UCSD-AML1 (cell line): Measurements from ENCODE around the gene GALNT6.

ENCODE experiments used
- DNase-seq: peaks from one replicate; lab custom pipeline; 2025; ENCODE audit not compliant: unreplicated experiment; lab: John Stamatoyannopoulos, UW

Gene GALNT6, protein sequence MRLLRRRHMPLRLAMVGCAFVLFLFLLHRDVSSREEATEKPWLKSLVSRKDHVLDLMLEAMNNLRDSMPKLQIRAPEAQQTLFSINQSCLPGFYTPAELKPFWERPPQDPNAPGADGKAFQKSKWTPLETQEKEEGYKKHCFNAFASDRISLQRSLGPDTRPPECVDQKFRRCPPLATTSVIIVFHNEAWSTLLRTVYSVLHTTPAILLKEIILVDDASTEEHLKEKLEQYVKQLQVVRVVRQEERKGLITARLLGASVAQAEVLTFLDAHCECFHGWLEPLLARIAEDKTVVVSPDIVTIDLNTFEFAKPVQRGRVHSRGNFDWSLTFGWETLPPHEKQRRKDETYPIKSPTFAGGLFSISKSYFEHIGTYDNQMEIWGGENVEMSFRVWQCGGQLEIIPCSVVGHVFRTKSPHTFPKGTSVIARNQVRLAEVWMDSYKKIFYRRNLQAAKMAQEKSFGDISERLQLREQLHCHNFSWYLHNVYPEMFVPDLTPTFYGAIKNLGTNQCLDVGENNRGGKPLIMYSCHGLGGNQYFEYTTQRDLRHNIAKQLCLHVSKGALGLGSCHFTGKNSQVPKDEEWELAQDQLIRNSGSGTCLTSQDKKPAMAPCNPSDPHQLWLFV

GRCh38 chr12:51391283-51392123 lies at the start of gene GALNT6:
GALNT6 (minus strand) TSS chr12:51391406; CDS start chr12:51379781, 11,625 bp downstream.
- peak; percentile 76 for DNase-seq

GRCh38 chr12:51439330-51439729 lies 48.1 kb upstream of the GALNT6 start:
- DNase-seq: no peak

- no peak for DNase-seq
Measured at GRCh38 chr12:51437431-51437830, 46.2 kb upstream of the GALNT6 start.

GRCh38 chr12:51434305-51434704 lies 43.1 kb upstream of the GALNT6 start:
- no peak for DNase-seq

DNA sequence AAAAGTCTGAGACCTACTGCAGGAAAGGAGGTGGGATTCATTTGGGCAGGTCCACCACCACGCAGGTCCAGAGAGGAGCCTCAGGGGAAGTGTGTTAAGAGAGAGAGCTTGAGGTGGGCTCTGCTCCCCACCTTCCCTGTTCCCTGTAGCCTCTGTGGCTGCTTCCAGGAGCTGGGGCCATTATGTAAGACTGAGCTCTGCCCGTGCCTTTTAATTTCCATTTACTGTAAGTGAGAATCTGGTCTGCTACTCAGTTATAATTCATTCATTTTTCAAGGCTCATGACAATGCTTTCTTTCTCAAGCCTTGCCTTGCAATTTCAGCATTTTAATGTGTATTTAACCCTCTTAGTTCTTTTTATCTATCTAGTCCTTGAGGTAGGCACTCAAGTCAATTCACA lies 41.7 kb upstream of the GALNT6 start:
- DNase-seq: no peak

GRCh38 chr12:51430196-51430895 lies 39.1 kb upstream of the GALNT6 start:
- DNase-seq: no peak

DNA sequence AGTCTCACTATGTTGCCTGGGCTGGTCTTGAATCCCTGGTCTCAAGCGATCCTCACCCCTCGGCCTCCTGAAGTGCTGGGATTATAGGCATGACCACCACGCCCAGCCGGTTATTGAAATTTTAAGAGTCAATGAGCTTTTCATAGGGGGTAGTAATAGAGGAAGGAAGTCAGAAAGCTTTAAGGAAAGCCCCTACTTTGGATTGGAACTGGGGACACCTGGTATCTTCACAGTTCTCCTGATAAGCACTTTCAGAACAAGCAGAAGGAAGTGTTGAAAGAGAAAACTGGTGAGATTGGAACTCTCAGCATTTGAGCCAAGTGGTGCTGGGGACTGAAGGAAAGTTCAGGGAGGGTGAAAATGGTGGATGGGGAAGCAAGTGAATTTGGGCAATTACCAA lies 38.5 kb upstream of the GALNT6 start:
- DNase-seq: no peak

DNA sequence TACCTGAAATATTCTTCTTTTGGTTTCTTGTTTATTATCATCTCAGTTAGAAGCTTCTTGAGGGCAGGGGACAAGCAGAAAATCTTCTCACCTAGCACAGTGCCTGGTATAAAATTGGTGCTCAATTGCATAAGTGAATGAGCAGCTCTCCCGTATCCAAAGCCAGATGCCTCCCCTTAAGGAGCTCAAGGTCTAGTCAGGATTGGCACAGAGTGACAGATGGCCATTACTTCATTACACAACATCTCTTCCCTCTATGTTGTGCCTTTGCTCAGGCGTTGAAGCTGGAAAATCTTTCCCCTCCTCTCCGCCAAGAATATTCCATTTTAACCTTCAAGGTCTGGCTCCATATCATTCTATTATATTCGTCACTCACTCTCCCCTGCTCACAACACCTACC lies 37.0 kb upstream of the GALNT6 start:
- DNase-seq: no peak

- peak; percentile 71 for DNase-seq
Measured at GRCh38 chr12:51424662-51425539, 33.7 kb upstream of the GALNT6 start, which contains the start of gene SLC4A8. SLC4A8 (plus strand) TSS chr12:51424831; CDS start chr12:51424988, 157 bp downstream.

DNA sequence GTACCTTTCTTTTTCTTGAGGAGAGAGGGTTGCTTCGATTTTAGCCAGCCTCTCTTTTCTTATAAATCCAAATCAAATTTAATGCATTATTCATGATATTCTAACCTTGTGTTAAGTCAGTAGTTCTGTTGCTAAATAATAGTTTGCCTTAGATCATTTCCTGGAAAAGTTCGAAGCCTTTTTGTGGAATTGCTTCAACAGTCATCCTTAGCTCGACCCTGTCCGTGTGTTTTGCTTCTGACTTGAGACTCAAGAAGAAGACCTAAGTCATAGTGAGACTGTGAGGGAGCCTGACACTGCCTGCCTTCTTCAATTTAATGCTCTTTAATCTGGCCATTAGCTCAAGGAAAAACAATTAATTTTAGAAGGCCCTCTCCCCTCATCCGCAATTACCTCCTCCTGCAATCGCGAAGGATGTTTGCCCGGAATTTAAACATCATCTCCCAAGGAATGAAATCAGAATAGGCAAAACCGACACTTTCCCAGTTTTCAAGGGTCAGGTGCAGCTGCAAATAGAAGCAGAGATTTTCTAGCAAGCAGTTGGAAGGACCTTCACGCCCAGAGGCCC lies 33.0 kb upstream of the GALNT6 start:
- no peak for DNase-seq

- peak; percentile 41 for DNase-seq
Measured at GRCh38 chr12:51421266-51421884, 30.2 kb upstream of the GALNT6 start.

DNA sequence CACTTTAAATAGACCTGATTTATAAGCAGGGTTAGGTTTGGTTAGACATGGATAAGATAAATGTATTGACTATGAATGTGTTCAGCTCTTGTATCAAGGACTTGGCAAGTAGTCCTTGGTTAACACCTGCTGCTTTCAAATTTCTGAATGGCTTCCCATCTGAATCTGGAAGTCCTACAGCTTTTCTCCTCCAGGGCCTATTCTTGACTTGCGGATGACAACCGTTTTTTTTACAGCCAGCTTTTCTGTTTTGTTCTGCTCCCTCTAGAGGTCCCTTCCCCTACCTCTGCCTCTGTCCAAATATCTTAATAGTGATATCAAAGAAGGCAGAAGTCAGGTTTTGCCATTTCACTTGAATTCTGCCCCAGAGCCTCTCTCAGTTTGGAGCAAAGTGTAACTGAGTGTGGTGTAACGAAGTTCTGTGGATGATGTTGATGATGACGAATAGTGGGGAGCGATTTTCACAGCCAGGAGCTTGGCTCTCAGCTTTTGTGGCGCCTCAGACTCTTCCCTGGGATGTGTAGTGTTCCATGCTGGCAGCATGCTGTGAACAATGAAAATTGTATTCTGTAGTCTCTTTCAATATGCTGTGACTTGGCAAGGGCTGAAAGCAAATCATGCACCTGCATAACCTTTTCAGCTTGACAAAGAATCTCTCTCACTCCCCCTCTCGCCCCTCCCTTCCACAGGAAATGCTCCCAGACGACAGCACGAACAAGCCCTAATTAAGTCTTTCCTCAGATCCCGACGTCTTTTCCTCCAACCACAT lies 28.4 kb upstream of the GALNT6 start:
- DNase-seq: no peak

DNA sequence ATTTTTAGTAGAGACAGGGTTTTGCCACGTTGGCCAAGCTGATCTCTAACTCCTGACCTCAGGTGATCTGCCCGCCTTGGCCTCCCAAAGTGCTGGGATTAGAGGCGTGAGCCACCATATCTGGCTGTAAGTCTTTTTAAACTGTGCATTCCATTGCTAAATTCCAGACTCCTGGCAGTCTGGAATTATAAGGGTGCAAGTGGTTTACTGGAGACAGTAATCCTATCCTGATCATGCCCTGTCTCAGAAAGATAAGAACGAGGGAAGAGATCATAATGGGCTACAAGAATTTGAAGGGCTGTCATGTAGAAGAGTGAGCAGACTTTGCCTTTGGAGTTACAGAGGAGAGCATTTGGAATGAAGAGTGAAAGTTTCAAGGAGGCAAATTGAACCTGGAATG lies 26.6 kb upstream of the GALNT6 start:
- DNase-seq: no peak

GRCh38 chr12:51415931-51416330 lies 24.7 kb upstream of the GALNT6 start:
- no peak for DNase-seq

GRCh38 chr12:51413791-51414190 lies 22.6 kb upstream of the GALNT6 start:
- DNase-seq: no peak

- no peak for DNase-seq
Measured at GRCh38 chr12:51413149-51413548, 21.9 kb upstream of the GALNT6 start.

DNA sequence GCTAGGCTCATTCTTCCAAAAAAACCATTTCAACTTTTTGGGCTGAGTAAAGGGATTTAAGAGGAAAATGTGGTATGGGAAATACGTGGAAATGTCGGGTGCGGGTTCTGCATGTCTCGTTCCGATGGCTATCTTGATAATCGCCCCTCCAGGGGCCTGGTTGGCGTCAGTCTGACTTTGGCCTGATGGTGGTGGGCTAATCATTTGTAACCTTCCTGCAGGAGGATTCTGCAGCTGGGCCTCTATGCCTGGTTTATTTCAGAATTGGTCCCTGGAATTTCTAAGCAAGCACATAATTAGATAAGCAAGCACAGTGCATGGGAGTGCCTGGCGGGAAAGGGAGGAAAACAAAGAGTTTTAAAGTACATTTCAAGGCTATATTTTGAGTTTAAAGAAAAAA lies 18.6 kb upstream of the GALNT6 start:
- DNase-seq: no peak

DNA sequence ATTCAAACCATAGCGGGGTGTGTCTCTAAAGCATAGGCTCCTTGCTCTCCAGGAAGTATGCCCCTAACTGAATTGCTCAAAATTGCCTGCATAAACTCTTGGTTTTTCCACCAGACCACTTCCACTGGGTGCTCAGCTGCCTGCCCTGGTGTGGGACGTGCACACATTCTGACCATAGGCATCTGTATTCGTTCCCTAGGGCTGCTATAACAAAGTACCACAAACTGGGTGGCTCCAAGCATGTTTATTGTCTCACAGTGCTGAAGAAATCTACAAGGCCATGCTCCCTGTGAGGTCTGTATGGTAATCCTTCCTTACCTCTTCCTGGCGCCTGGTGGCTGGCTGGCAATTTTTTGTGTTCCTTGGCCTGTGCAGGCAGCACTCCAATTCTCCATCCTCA lies 16.4 kb upstream of the GALNT6 start:
- no peak for DNase-seq
